ENCODE data around the gene SLITRK5. TPM values are rescaled to one million over a fixed set of nuclear protein-coding genes. Genes with fewer than 3 reads are reported as not detected.

Gene SLITRK5
- total RNA-seq, 2 donors from 2014 or later = 0.62 to 0.77 TPM

GRCh38 chr13:87677496-87678371 is 6.6 kb downstream of the SLITRK5 start:
- Histone ChIP-seq H3K27me3 (replicated peaks; ENCODE audit: insufficient read depth) (peaks cover 11% of the 10 kb centered on the region), H3K36me3 (no peaks in the 10 kb centered on the region), H3K9me3 (no peaks in the 10 kb centered on the region), H3K4me1 (replicated peaks) (no peaks in the 10 kb centered on the region), H3K27ac (peak overlapping the region in 1 of 2 donors; percentile 53), H3K4me3 (peak overlapping the region; percentile 31 to 33)
- 2% methylated on average over 59 of the region's 60 CpGs for WGBS
- DNase-seq (ENCODE audit: low spot score) = no peak
- intact Hi-C loops (cut with DNase I) = no loop called here
- TF ChIP-seq CTCF (IDR thresholded peaks at IDR 0.05) = no peak
- no peak for TF ChIP-seq POLR2A (IDR thresholded peaks at IDR 0.05)
- no peak for TF ChIP-seq POLR2AphosphoS5 (IDR thresholded peaks at IDR 0.05)

- H3K9me3 ChIP-seq = no peaks in the 10 kb centered on the region
- DNase-seq (ENCODE audit: low spot score) = no peak
- WGBS = 29% methylated on average over 8 of the region's 8 CpGs
- intact Hi-C loops (cut with DNase I) = no loop called here
- TF ChIP-seq POLR2A (IDR thresholded peaks at IDR 0.05) = no peak
- no peak for TF ChIP-seq POLR2AphosphoS5 (IDR thresholded peaks at IDR 0.05)
- no peak for TF ChIP-seq CTCF (IDR thresholded peaks at IDR 0.05)
- H3K4me3 ChIP-seq = peak overlapping the region; percentile 31 to 33
- peaks cover 11% of the 10 kb centered on the region for H3K27me3 ChIP-seq (replicated peaks; ENCODE audit: insufficient read depth)
- H3K4me1 ChIP-seq (replicated peaks) = no peaks in the 10 kb centered on the region
- no peak overlapping the region for H3K27ac ChIP-seq
- no peaks in the 10 kb centered on the region for H3K36me3 ChIP-seq
Observed at GRCh38 chr13:87678372-87678752, 7.2 kb downstream of the SLITRK5 start.

- Histone ChIP-seq H3K4me1 (replicated peaks) (no peaks in the 10 kb centered on the region), H3K4me3 (no peak overlapping the region), H3K36me3 (no peaks in the 10 kb centered on the region), H3K9me3 (no peaks in the 10 kb centered on the region), H3K27ac (no peak overlapping the region), H3K27me3 (replicated peaks; ENCODE audit: insufficient read depth) (peaks cover 5% of the 10 kb centered on the region)
- intact Hi-C loops (cut with DNase I) = no loop called here
- DNase-seq (ENCODE audit: low spot score) = peak; percentile 12
- TF ChIP-seq POLR2AphosphoS5 (IDR thresholded peaks at IDR 0.05) = no peak
- TF ChIP-seq POLR2A (IDR thresholded peaks at IDR 0.05) = no peak
- TF ChIP-seq CTCF (IDR thresholded peaks at IDR 0.05) = peak in 1 of 4 experiments; percentile 33
- 25% methylated on average over 1 of the region's 1 CpG for WGBS
Observed at GRCh38 chr13:87680298-87680697, 9.1 kb downstream of the SLITRK5 start.

GRCh38 chr13:87684850-87685742 is 13.9 kb downstream of the SLITRK5 start:
- no peak for TF ChIP-seq CTCF (IDR thresholded peaks at IDR 0.05)
- no peak for TF ChIP-seq POLR2A (IDR thresholded peaks at IDR 0.05)
- no peak for TF ChIP-seq POLR2AphosphoS5 (IDR thresholded peaks at IDR 0.05)
- WGBS = 81% methylated on average over 2 of the region's 2 CpGs

More at GRCh38 chr13:87684850-87685742, 13.9 kb downstream of the SLITRK5 start:
- H3K27ac ChIP-seq = no peak overlapping the region
- DNase-seq (ENCODE audit: low spot score) = no peak
- intact Hi-C loops (cut with DNase I) = no loop called here
- H3K4me1 ChIP-seq (replicated peaks) = no peaks in the 10 kb centered on the region
- no peaks in the 10 kb centered on the region for H3K27me3 ChIP-seq (replicated peaks; ENCODE audit: insufficient read depth)
- H3K4me3 ChIP-seq = no peak overlapping the region
- H3K9me3 ChIP-seq = no peaks in the 10 kb centered on the region
- H3K36me3 ChIP-seq = no peaks in the 10 kb centered on the region
